ENCODE results near the gene SCFD2. TPM values are rescaled to one million over a fixed set of nuclear protein-coding genes. Genes with fewer than 3 reads are reported as not detected.

Gene SCFD2
- total and polyA plus RNA-seq, 10 of the 15 experiments (the other 5 are each of a cell fraction or from before 2014, with no cell fraction given): 4.8 to 37.6 (median 24.9) TPM

GRCh38 chr4:52836678-52837077 lies 529.2 kb downstream of the SCFD2 start:
- DNase-seq (ENCODE audit: low read depth, low spot score): no peak
- RAD21 ChIA-PET (ENCODE audit: unreplicated experiment): no interaction called here
- BruUV-seq (replicated peaks): no TSS peak
- no peaks in the 10 kb centered on the region for H3K9me3 ChIP-seq (replicated peaks; ENCODE audit: control insufficient read depth, insufficient read depth, low read length)
- no peak for TF ChIP-seq JUND (IDR thresholded peaks at IDR 0.05; ENCODE audit: low read depth, low read length)
- no peak for TF ChIP-seq MAX (IDR thresholded peaks at IDR 0.05; ENCODE audit: low read depth, low read length)
- H3K79me2 ChIP-seq (ENCODE audit: control insufficient read depth, insufficient read depth, low read length): no peaks in the 10 kb centered on the region
- intact Hi-C loops (cut with micrococcal nuclease; ENCODE audit: unreplicated experiment) (no loop called here), in situ Hi-C loops (cut with MboI) (no loop called here)
- no peak for ATAC-seq
- H3K9ac ChIP-seq (ENCODE audit: control insufficient read depth, insufficient read depth, low read length): no peak overlapping the region
- H4K20me1 ChIP-seq (ENCODE audit: control insufficient read depth, insufficient read depth): no peaks in the 10 kb centered on the region
- POLR2A ChIA-PET: no interaction called here
- H3K27ac ChIP-seq (ENCODE audit: control insufficient read depth, insufficient read depth): no peak overlapping the region
- no peaks in the 10 kb centered on the region for H3K27me3 ChIP-seq (replicated peaks in 1 of 2; ENCODE audit: control insufficient read depth in 2 of 2, insufficient read depth in 2 of 2, low read length in 1 of 2)
- H3K4me2 ChIP-seq (ENCODE audit: control insufficient read depth, insufficient read depth): no peak overlapping the region
- H3K4me3 ChIP-seq: no peak overlapping the region
- no peak overlapping the region for H2AFZ ChIP-seq (ENCODE audit: control insufficient read depth, low read depth, low read length)
- no peak for FAIRE-seq
- SMC1A ChIA-PET (ENCODE audit: uncharacterized antibody, unreplicated experiment): interaction anchor here (0.7 to 0.9 kb wide), 2 partner anchors 10 to 870 kb away, joined by 3 read pairs; no protein-coding TSS in a partner anchor
- 85% methylated on average over 7 of the region's 7 CpGs for whole genome bisulfite sequencing (ENCODE audit: insufficient coverage, insufficient replicate concordance, low lambda C conversion rate, missing lambda C conversion rate)
- no peaks in the 10 kb centered on the region for H3K4me1 ChIP-seq (ENCODE audit: control insufficient read depth, insufficient read depth, low read length)
- CTCF ChIA-PET: no interaction called here
- H3K36me3 ChIP-seq (ENCODE audit: control insufficient read depth in 2 of 2, insufficient read depth in 2 of 2, low read length in 1 of 2): no peaks in the 10 kb centered on the region

GRCh38 chr4:52836120-52836519 lies 529.7 kb downstream of the SCFD2 start:
- Histone ChIP-seq H3K79me2 (ENCODE audit: control insufficient read depth, insufficient read depth, low read length) (no peaks in the 10 kb centered on the region), H3K36me3 (ENCODE audit: control insufficient read depth in 2 of 2, insufficient read depth in 2 of 2, low read length in 1 of 2) (no peaks in the 10 kb centered on the region), H3K27me3 (replicated peaks in 1 of 2; ENCODE audit: control insufficient read depth in 2 of 2, insufficient read depth in 2 of 2, low read length in 1 of 2) (no peaks in the 10 kb centered on the region), H3K4me1 (ENCODE audit: control insufficient read depth, insufficient read depth, low read length) (no peaks in the 10 kb centered on the region), H3K4me3 (no peak overlapping the region), H4K20me1 (ENCODE audit: control insufficient read depth, insufficient read depth) (no peaks in the 10 kb centered on the region), H3K9me3 (replicated peaks; ENCODE audit: control insufficient read depth, insufficient read depth, low read length) (no peaks in the 10 kb centered on the region), H3K4me2 (ENCODE audit: control insufficient read depth, insufficient read depth) (no peak overlapping the region), H2AFZ (ENCODE audit: control insufficient read depth, low read depth, low read length) (no peak overlapping the region), H3K27ac (ENCODE audit: control insufficient read depth, insufficient read depth) (no peak overlapping the region), H3K9ac (ENCODE audit: control insufficient read depth, insufficient read depth, low read length) (no peak overlapping the region)
- in situ Hi-C loops (cut with MboI): no loop called here
- WGBS (ENCODE audit: insufficient coverage, insufficient replicate concordance, low lambda C conversion rate, missing lambda C conversion rate): 50% methylated on average over 3 of the region's 3 CpGs
- BruUV-seq (replicated peaks): no TSS peak
- ChIA-PET CTCF (no interaction called here), SMC1A (ENCODE audit: uncharacterized antibody, unreplicated experiment) (interaction anchor here (0.7 kb wide), 1 partner anchor 11 kb away, joined by 3 read pairs; no protein-coding TSS in a partner anchor), POLR2A (no interaction called here), RAD21 (ENCODE audit: unreplicated experiment) (no interaction called here)
- no peak for DNase-seq (ENCODE audit: low read depth, low spot score)
- intact Hi-C loops (cut with micrococcal nuclease; ENCODE audit: unreplicated experiment): no loop called here
- no peak for FAIRE-seq
- ATAC-seq: no peak
- no peak for TF ChIP-seq ZNF687 (IDR thresholded peaks at IDR 0.05)
- no peak for TF ChIP-seq SUPT20H (IDR thresholded peaks at IDR 0.05; ENCODE audit: borderline replicate concordance, control insufficient read depth, low read depth, low read length)
- TF ChIP-seq HDAC6 (IDR thresholded peaks at IDR 0.05; ENCODE audit: unreplicated experiment): no peak
- no peak for TF ChIP-seq NBN (IDR thresholded peaks at IDR 0.05)
- no peak for TF ChIP-seq BHLHE40 (IDR thresholded peaks at IDR 0.05; ENCODE audit: borderline replicate concordance in 1 of 2, low read depth in 2 of 2, low read length in 1 of 2)
- TF ChIP-seq LARP7 (IDR thresholded peaks at IDR 0.05): no peak
- TF ChIP-seq BRCA1 (IDR thresholded peaks at IDR 0.05; ENCODE audit: low read depth, low read length): no peak
- no peak for TF ChIP-seq EZH2 (IDR thresholded peaks at IDR 0.05; ENCODE audit: borderline replicate concordance, control insufficient read depth, low read depth, low read length)
- no peak for TF ChIP-seq ESRRA (IDR thresholded peaks at IDR 0.05; ENCODE audit: low read length)
